Measurements from ENCODE around the gene CNTN5.
"Not testable (repeated sequence)": the region's sequence is repeated elsewhere in the genome, so short reads cannot be mapped to it uniquely, and the experiment has no call there.

Gene CNTN5

DNA sequence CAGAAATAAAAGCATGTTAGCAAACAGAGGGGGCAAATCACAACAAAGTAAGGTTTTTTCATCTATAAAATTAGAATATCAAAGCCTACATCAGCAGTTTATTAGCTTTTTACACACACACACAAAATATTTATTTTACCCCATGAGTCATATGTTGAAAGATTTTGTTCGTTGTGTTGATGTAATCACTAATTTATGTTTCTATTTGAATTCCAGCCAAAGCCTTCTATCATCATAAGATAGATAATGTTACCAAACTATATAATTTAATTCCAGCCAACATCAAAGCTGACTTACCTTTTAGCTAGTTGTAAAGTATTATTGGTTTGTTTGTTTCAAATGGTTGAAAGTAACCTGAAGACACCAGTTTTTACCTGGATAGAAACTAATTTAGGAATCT, 1208.3 kb downstream of the CNTN5 start:
- DNase-seq = no peak

DNA sequence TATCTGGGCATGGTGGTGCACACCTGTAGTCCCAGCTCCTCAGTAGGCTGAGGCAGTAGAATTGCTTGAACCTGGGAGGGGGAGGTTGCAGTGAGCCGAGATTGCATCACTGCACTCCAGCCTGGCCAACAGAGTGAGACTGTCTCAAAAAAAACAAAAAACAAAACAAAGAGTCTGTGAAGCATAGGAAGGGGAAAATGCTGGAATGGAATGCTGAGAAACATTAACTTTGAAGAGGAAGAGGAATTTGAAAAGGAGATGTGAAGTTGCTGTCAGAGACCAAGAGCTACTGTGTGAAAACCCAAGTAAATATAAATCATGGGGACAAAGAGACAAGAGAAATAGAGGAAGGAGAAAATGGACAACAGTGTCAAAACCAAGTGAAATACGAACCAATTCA, 1211.3 kb downstream of the CNTN5 start:
- DNase-seq = no peak

DNA sequence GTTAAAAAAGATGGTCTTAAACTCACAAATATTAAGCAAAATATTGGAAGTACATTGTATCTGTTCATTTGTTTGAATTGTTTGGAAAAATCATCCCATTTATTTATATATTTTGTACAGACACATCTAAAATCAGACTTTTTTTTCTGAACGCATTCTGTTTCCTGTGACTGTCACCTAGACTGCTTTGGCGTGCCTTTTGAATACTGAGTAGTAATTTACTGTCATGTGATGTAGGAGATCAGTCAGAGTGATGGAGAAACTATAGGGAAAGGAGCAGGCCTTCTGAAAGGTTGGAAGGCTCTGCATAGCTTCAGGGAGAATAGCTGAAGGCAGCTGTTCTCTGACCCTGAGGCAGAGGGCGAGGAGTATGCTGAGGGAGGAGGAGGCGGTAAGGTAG, 1214.3 kb downstream of the CNTN5 start:
- no peak for DNase-seq

DNA sequence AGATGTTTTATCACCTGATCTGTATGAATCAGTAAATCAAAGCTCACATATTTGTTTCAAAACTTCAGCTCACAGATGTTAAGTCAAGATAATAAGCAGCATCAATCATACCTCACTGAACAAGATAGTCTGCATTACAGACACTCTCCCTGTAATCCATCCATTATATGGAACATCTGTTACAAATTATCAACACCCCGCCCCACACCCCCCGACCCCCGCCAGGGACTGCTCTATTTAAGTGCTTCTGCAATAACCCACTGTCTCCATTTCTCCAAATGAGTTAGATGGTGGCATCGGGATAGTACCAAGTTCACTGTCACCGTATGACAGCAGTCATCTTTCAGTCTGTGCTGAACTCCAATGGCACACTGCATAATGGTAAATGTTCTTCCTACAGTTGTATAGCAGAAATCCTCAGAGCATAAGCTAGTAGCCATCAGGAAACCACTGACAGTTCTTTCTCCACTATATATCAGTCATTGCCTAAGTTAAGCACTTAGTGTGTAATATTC, 1219.3 kb downstream of the CNTN5 start:
- no peak for DNase-seq

DNA sequence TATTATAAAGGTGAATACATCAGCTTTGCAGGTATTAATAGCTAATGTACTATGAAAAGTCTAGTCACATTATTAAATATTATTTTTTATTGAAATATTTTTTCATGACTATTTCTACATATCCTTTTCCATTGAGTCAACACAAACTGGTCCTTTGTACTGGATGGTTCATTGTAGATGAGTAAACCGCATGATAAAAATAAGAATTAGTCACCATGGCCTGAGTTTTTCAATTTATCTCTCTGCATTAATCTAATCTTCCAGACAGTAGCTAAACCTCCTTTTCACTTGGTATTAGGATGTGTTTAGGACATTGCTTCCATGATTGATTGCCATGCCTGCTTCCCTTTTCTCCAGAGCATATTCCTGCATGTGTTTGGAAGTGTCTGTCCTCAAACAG, 1227.0 kb downstream of the CNTN5 start:
- DNase-seq = no peak

DNA sequence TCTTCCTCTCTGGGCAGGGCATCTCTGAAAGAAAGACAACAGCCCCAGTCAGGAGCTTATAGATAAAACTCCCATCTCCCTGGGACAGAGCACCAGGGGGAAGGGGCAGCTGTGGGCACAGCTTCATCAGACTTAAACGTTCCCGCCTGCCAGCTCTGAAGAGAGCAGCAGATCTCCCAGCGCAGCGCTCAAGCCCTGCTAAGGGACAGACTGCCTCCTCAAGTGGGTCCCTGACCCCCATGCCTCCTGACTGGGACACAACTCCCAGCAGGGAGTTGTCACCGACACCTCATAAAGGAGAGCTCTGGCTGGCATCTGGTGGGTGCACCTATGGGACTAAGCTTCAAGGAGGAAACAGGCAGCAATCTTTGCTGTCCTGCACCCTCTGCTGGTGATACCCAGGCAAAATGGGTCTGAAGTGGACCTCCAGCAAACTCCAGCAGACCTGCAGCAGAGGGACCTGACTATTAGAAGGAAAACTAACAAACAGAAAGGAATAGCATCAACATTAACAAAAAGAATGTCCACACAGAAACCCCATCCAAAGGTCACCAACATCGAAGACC, 1236.6 kb downstream of the CNTN5 start:
- DNase-seq = not testable (repeated sequence)

DNA sequence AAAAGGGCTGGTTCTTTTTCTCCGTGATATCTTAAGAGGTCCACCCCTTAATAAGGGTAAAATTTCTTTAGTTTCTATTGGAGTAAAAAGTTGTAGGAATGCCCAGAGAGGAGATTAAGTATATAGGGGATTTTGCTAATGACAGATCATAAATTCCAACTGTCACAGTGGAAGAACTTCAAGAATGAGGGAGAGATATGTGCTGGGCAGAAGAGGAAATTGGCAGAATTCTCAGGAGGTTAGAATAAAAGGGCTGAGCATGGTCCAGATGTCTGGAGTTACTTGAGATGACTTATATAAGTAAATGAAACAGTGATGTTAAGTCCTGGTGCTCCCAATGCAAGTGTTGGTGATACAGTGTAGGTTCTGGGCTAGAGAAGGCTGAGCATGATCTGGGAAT, 1248.8 kb downstream of the CNTN5 start:
- no peak for DNase-seq

DNA sequence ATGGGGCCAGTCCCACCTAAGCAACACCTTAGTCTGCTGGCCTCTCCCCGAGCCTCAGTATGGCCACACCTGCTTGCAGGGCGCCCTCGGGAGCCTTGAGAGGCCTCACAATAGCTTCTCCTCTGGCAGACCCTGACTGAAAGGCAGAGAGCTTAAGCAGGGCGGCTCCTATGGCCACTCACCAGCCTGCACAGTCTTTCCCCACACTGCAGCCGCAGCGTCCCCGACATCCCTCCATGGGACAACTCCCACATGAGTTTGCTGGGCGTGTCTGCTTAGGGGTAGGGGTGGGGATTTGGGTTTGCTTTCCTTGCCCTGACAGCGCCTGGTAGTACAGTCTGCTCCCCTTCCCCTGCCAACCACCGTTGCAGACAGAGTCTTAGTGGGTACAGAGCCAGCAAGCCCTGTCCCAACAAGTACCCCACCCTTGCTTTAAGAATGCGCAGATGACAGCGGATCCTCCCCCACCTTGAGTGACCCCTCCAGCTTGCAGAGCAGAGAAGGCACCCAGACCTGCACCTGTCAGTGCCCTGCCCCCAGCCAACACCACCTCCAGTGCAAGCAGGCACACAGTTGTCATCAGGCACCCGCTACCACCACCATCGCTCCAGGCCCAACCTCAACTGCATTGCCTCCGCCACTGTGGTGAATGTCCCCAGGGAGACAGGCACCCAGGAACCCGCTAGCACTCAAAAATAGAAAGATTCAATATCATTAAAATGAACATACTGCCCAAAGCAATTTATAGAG, 1252.5 kb downstream of the CNTN5 start:
- DNase-seq = no peak

DNA sequence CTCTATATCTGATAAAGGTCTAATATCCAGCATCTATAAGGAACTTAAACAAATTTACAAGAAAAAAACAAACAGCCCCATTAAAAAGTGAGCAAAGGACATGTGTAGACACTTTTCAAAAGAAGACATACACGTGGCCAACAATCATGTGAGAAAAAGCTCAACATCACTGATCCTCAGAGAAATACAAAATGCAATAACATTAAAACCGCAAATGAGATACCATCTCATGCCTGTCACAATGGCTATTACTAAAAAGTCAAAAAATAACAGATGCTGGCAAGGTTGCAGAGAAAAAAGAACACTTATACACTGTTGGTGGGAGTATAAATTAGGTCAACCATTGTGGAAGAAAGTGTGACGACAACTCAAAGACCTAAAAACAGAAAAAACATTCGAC, 1253.7 kb downstream of the CNTN5 start:
- DNase-seq = not testable (repeated sequence)

DNA sequence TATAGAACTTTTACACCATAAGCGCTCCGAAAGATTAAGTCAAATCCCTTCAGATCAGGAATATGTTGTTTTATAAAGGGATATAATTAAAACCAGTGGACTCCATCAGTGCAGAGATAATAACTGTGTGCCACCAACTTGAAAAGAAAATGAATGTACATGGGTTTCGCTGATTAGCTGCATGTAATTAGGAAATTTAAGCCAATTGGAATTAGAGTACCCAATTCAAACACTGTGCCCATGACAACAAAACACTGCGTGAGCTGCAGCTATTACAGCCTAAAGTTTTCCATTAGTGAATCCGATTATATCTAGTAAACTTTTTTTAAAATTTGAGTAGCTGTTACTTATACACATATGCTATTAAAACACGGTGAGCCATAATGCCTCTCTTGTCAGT, 1274.0 kb downstream of the CNTN5 start:
- DNase-seq = no peak

DNA sequence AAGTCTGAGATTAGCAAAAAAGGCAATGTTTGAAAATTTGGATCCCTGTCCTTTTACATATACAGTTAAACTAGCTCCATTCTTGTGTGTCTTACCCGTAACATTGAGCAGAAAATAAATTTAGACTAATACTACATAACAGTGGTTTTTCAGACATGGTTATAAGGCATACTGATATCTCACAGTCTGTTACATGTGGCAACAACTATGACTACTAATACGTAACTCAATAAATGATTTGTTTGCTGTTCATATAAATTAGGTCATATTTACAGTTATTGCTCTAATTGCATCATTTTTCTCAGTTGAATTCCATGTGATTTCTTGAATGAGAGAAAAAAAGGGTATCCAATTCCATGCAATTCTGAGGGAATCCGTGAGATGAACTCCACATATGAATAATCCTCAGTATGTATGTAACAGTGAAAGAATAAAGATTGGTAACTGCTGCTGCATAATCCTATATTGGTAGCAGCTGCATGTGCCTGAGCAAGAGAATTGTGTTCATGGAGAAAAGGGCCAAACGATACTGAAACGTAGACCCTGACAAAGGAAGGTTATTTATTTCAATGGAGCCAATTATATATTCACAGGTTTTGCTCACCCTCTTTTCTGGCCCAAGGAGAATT, 1275.4 kb downstream of the CNTN5 start:
- DNase-seq = no peak

DNA sequence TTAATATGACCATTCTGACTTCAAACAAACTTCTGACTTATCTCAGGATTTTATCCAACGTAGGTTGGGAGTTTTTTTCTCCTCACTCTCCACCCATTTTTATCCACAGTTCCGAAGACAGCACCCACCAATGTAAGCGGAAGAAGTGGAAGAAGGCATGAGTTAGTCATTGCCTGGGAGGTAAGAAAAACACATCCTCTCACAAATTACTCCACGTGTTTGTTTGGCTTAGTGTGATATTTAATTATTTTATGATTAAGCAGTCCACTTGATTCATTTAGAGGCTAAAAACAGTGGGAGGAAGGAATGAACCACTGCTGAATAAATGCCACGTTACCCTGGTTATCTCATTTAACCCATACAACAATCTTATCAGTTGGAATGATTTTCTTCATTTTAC, 1276.8 kb downstream of the CNTN5 start:
- DNase-seq = no peak

DNA sequence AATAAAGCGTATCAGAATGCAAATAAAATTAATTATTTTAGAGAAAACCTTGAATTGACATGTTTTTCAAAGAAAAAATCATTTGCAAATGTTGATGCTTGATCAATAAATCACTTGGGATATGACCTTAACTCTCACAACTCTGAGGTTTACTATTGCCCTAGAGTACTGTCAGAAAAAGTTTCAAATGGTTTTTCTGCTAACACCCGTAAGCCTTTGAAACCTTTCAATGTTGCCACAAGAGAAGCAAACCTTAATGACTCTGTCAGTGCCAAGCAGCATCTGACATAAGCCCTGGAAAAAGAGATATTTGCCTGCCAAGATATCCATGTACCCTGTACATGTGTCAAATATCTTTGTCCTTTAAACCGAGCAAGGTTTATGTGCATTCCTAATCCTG, 1282.1 kb downstream of the CNTN5 start:
- no peak for DNase-seq

DNA sequence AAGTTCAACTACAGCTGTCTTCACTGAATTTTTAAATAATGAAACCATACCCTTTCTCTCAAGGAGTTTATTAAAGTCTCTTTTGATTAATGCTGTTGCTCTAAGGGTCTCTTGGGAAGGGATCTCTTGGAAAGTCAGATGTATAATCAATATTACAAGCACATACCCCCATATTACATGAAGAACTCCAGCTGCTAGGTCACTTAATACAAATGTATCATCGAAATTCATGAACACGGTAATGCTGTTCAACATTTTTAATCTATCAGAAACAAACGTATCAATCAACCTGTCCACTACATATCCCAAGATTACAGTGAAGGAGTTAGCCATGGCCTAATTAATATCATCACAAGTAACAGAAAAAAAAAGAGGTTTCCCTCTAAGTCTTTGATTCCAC, 1283.1 kb downstream of the CNTN5 start:
- DNase-seq = no peak

DNA sequence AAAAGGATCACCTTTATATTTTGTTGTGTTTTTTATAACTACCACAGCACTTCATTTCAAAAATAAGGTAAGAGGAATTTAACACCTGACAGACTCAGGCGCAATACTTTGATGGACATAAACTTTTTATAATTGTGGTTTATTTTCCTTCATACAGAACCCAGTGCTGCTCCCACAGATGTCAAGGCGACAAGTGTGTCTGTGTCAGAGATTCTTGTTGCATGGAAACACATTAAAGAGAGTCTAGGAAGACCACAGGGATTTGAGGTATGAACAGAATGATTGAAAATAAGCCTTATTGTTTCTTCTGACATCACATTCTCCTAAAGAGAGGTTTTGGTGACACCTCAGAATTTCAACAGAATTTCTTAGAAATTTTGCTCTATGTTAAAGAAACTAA, 1287.5 kb downstream of the CNTN5 start:
- DNase-seq = no peak

DNA sequence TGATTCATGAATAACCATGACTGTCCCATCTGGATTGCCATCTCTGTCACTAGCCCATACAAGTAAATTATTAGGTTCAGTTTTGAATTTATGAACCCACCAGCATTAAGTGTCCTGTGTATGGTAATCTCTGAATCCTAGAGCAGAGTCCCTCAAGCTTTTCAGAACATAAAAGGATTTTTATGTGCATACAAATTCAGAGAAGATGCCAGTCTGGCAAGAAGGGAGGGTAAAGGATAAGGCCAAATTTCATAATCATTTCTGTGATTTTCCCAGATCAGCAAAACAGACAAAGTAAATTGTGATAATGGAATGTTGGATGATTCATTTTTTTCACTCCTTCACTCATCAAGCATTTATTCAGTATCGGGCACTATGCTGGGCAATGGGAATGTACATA, 1295.2 kb downstream of the CNTN5 start:
- DNase-seq = no peak

DNA sequence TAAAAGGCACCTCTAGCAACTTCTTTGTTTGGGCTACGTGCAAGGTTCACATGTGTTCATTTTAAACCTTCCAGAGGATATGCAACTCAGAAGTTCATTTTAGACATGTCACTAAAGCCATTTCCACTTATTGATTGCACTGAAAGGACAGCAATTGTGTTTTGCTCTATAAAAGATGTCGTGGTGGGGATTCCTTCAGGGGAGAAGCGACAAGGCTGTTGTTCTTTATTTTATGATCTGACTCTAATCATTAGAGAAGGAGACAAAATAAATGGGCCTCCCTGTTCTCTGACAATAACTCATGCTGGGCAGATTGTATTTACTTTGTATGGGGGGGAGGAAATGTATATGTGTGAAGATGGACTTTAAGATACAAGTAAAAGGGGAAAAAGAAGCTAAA, 1296.2 kb downstream of the CNTN5 start:
- DNase-seq = no peak

DNA sequence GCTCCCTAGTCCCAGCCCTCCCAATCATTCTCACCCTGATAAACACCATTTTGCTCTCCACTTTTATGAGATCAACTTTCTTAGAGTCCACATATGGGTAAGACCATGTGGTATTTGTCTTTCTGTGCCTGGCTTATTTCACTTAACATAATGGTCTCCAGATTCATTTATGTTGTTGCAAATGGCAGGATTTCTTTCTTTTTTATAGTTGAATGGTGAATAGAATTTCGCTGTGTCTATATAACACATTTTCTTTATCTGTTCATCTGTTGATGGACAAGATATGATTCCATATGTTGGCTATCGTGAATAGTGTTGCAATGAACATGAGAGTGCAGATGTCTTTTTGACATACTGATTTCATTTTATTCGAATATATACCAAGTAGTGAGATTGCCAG, 1298.9 kb downstream of the CNTN5 start:
- DNase-seq = no peak

DNA sequence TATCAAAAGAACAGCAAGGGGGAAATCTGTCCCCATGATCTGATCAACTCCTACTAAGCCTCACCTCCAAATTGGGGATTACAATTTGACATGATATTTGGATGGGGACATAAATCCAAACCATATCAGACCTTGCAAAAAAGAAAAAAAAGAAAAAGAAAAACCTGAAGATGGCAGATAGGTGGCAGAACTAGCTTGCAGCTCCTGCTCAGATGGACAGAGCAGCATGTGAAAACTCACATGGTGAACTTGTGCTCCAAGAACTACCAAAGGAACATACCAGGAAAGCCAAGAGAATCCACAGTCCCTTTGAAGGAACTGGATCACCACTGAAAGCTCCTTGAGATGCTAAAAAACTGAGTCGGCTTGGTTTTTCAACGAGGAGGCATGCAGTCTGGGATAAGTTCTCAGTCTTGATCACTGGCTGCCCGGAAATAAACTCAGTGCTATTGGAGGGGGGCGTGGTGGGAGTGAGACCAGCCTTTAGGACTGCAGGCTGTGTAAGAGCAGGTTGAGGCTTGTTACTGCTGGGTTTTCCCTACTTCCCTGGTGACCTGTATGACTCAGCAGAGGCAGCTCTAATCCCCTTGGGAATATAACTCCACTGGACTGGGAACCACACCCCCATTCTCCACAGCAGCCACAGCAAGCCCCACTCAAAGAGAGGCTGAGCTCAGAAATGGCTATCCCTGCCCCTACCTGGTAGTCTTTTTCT, 1308.0 kb downstream of the CNTN5 start:
- no peak for DNase-seq

DNA sequence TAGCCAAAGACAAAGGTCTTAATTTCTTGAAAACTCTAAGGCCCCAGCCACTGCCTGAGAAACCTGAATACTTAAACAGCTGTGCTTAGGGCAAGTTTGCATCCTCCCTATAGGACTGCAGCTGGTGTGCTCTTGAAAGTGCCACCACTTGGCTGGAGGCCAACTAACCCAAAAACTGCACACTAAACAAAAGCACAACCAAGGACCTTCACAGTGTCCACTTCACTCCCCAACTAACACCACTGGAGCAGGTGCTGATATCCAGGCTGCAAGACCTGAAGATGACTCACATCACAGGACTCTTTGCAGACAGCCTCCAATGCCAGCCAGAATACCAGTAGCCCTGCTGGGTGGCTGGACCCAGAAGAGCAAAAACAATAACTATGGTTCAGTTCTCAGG, 1308.6 kb downstream of the CNTN5 start:
- DNase-seq = no peak

DNA sequence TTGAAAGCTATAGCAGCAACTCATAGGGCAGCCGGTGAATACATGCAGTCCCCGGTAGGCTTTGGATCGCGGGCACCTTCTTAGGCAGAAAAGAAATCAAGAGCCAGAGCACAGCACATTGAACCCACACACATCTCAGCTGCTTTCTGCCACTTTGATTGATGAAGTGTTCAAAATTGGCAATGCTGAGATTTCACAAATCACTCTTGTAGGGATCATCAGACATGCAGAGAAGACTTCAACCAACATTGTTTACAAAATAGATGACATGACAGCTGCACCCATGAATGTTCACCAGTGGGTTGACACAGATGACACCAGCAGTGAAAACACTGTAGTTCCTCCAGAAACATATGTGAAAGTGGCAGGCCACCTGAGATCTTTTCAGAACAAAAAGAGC, 1316.1 kb downstream of the CNTN5 start:
- DNase-seq = no peak

DNA sequence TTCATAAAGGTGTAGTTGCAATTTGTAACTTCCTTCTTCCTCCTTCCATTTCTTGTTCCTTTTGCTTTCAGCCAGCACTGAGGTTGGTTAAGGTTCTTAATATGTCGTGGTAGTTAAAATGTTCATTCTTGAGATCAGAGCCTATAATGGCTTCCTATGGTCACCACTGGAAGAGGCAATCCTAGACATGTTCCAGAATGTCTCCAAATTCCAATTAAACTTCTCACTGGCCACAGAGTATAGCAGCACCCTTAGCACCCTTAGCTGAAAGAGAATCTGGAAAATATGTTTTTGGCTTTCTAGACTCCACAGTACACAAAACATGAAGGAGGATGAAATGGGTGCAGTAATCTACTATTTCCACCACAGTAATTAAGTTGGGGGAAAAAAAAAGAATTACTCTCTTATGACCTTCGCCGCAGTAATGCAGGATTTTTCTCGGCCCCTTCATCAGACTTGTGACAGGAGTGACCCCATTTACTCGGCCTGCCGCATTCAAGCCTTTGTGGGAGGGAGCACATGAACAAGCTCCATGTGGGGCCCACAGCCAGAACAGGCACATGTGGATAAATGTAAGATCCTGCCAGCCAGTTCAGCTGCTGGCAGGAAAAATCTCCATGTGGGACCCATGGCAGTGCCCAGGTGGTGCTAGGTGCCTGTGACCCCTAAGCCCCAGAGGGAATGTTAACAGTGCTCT, 1317.5 kb downstream of the CNTN5 start:
- no peak for DNase-seq

Measured in fibroblast of skin of abdomen (primary cell).